CD4-positive, alpha-beta T cell (primary cell): ENCODE measurements around the gene MFSD12. TPM values are rescaled to one million over a fixed set of nuclear protein-coding genes. Genes with fewer than 3 reads are reported as not detected.

ENCODE experiments used
- ATAC-seq: fragments of 200-7000 bp; cut with Tn5 transposase; one replicate; pipeline ENCODE4 v1.10.0; 2022; ENCODE audit warnings: mild to moderate bottlenecking; ENCODE audit not compliant: poor library complexity
- CTCF ChIA-PET: fragments of 350-600 bp; sonication (Branson Sonifier 250); formaldehyde crosslinking; loops from one replicate; lab custom pipeline; 2021; ENCODE audit warnings: antibody characterized with exemption, inconsistent platforms; lab: Charles Lee
- POLR2A ChIA-PET: fragments of 350-600 bp; sonication (Branson Sonifier 250); formaldehyde crosslinking; loops from one replicate; lab custom pipeline; 2021; ENCODE audit warnings: antibody characterized with exemption, inconsistent platforms; lab: Charles Lee
- DNase-seq, 14 experiments: peaks; one replicate each; pipeline ENCODE4 v3.0.0-alpha.2; 2013 to 2020; ENCODE audit warnings: mixed read lengths in 2 of 14
- H3K27ac ChIP-seq, 2 donors: one replicate each; pipeline versions ENCODE4 v1.5.1 to v1.7.0; 2013; ENCODE audit warnings: low read length in 2 of 2, low read depth in 1 of 2, mild to moderate bottlenecking in 1 of 2
- H3K27me3 ChIP-seq, 2 experiments: 1 replicate in 1 of 2; 2 replicates in 1 of 2; pipeline versions ENCODE4 v1.6.1 to v1.7.0; 2013; ENCODE audit warnings: low read length in 2 of 2, control low read depth in 1 of 2, mild to moderate bottlenecking in 1 of 2, moderate library complexity in 1 of 2; ENCODE audit not compliant: insufficient read depth in 2 of 2, control insufficient read depth in 1 of 2
- H3K36me3 ChIP-seq: one replicate; pipeline ENCODE4 v1.6.1; 2013; ENCODE audit warnings: low read length, control low read depth; ENCODE audit not compliant: insufficient read depth
- H3K4me1 ChIP-seq: one replicate; pipeline ENCODE4 v1.6.1; 2013; ENCODE audit warnings: low read length, control low read depth; ENCODE audit not compliant: insufficient read depth
- H3K4me3 ChIP-seq: one replicate; pipeline ENCODE4 v1.5.1; 2013; ENCODE audit warnings: mild to moderate bottlenecking, low read length, moderate library complexity
- H3K9me3 ChIP-seq, 2 experiments: 1 replicate in 1 of 2; 2 replicates in 1 of 2; pipeline versions ENCODE4 v1.6.1 to v1.7.0; 2013; ENCODE audit warnings: low read length in 2 of 2, mild to moderate bottlenecking in 2 of 2, control low read depth in 1 of 2, moderate library complexity in 1 of 2; ENCODE audit not compliant: control insufficient read depth in 1 of 2, insufficient read depth in 1 of 2
- H3K27ac Mint-ChIP-seq: one replicate; pipeline ENCODE4 v1.8.0; 2020; ENCODE audit warnings: mixed read lengths
- H3K27me3 Mint-ChIP-seq: one replicate; pipeline ENCODE4 v1.8.0; 2021; ENCODE audit warnings: mixed read lengths
- H3K36me3 Mint-ChIP-seq: one replicate; pipeline ENCODE4 v1.8.0; 2021; ENCODE audit warnings: low read depth, mixed read lengths
- H3K4me1 Mint-ChIP-seq: one replicate; pipeline ENCODE4 v1.8.0; 2021; ENCODE audit warnings: low read depth, mixed read lengths
- H3K4me3 Mint-ChIP-seq: one replicate; pipeline ENCODE4 v1.8.0; 2020; ENCODE audit warnings: mild to moderate bottlenecking, mixed read lengths
- H3K9me3 Mint-ChIP-seq: one replicate; pipeline ENCODE4 v1.8.0; 2020; ENCODE audit warnings: mixed read lengths
- intact Hi-C, 2 experiments: fragments of 100-400 bp; cut with DNase I in 1 of 2; cut with micrococcal nuclease in 1 of 2; formaldehyde crosslinking; loops; one replicate each; pipeline versions ENCODE4 v1.15.1 to v1.9.0; 2023 to 2025; cut with DNase I, micrococcal nuclease
- total RNA-seq, 174 experiments: library from RNA in 2 of 174; stranded (reverse) in 2 of 174; gene quantifications; one replicate each; pipeline ENCODE4 v1.2.3 and lab custom pipeline; 2021 to 2026
- TF ChIP-seq, protein P1 (sequence below): fragments of 200-600 bp; IDR thresholded peaks from one replicate; pipeline ENCODE4 v1.8.0; 2022; ENCODE audit warnings: antibody characterized with exemption, mild to moderate bottlenecking

Gene MFSD12
- total RNA-seq, 2 experiments from 2014 or later, result 62.5 to 65.0 TPM

DNA sequence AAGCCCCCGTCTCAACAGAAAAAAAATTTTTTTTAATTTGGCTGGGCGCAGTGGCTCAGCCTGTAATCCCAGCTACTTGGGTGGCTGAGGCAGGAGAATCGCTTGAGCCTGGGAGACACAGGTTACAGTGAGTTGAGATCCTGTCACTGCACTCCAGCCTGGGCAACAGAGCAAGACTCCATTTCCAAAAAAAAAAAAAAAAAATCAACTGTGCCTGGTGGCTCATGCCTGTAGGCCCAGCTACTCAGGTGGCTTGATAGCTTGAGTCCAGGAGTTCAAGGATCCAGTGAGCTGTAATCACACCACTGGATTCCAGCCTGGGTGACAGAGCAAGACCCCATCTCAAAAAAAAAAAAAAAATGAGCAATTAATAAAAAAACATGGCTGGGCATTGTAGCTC lies 55.6 kb downstream of the MFSD12 start:
- Mint-ChIP-seq H3K4me3 (no peak overlapping the region), H3K9me3 (no peaks in the 10 kb centered on the region), H3K4me1 (peaks cover 37% of the 10 kb centered on the region), H3K27ac (no peak overlapping the region), H3K36me3 (peaks cover 21% of the 10 kb centered on the region), H3K27me3 (no peaks in the 10 kb centered on the region)
- ChIA-PET POLR2A (interaction anchor here (0.6 to 1.4 kb wide), 3 partner anchors 43 to 317 kb away, joined by 3 to 5 read pairs (median 3); no protein-coding TSS in a partner anchor), CTCF (no interaction called here)
- Histone ChIP-seq H3K27me3 (no peaks in the 10 kb centered on the region), H3K27ac (no peak overlapping the region), H3K4me3 (no peak overlapping the region), H3K4me1 (peaks cover 45% of the 10 kb centered on the region), H3K36me3 (peaks cover 3% of the 10 kb centered on the region), H3K9me3 (no peaks in the 10 kb centered on the region)
- TF ChIP-seq, protein P1, sequence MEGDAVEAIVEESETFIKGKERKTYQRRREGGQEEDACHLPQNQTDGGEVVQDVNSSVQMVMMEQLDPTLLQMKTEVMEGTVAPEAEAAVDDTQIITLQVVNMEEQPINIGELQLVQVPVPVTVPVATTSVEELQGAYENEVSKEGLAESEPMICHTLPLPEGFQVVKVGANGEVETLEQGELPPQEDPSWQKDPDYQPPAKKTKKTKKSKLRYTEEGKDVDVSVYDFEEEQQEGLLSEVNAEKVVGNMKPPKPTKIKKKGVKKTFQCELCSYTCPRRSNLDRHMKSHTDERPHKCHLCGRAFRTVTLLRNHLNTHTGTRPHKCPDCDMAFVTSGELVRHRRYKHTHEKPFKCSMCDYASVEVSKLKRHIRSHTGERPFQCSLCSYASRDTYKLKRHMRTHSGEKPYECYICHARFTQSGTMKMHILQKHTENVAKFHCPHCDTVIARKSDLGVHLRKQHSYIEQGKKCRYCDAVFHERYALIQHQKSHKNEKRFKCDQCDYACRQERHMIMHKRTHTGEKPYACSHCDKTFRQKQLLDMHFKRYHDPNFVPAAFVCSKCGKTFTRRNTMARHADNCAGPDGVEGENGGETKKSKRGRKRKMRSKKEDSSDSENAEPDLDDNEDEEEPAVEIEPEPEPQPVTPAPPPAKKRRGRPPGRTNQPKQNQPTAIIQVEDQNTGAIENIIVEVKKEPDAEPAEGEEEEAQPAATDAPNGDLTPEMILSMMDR, result no peak
- intact Hi-C loops, result loop anchor here (5.0 to 10.0 kb wide), 3 partner anchors 69 to 447 kb away; partner anchors contain the start of gene TLE5 (in 1 of the 2)
- DNase-seq, result no peak
- ATAC-seq, result no peak

- no peaks in the 10 kb centered on the region for H3K9me3 ChIP-seq
- intact Hi-C loops, result loop anchor here (5.0 to 10.0 kb wide), 3 partner anchors 68 to 446 kb away; partner anchors contain the start of gene TLE5 (in 1 of the 2)
- no peaks in the 10 kb centered on the region for H3K27me3 Mint-ChIP-seq
- peak within 1 kb of the TSS; percentile 85 to 97 for H3K27ac ChIP-seq
- CTCF ChIA-PET, result interaction anchor here (1.2 kb wide), 1 partner anchor 15 kb away, joined by 3 read pairs; no protein-coding TSS in a partner anchor
- H3K4me3 Mint-ChIP-seq, result peak within 1 kb of the TSS; percentile 84
- POLR2A ChIA-PET, result interaction anchor here (0.7 to 2.1 kb wide), 7 partner anchors 15 to 187 kb away, joined by 3 to 10 read pairs (median 4); partner anchors contain the start of gene TEKTIP1
- ATAC-seq (peak; percentile 85), DNase-seq (peak; percentile 93 to 98 (median 95))
- H3K36me3 ChIP-seq, result peaks cover 10% of the 10 kb centered on the region
- H3K27me3 ChIP-seq, result no peaks in the 10 kb centered on the region
- H3K4me1 Mint-ChIP-seq, result peaks cover 31% of the 10 kb centered on the region
- H3K9me3 Mint-ChIP-seq, result no peaks in the 10 kb centered on the region
- TF ChIP-seq, protein P1, result no peak
- peak within 1 kb of the TSS; percentile 85 for H3K27ac Mint-ChIP-seq
- peak within 1 kb of the TSS; percentile 98 for H3K4me3 ChIP-seq
- peaks cover 41% of the 10 kb centered on the region for H3K4me1 ChIP-seq
- peaks cover 18% of the 10 kb centered on the region for H3K36me3 Mint-ChIP-seq
Observed at GRCh38 chr19:3500429-3501101, 56.8 kb downstream of the MFSD12 start, which contains the start of gene DOHH. DOHH (minus strand) TSS chr19:3500674; CDS start chr19:3496814, 3,860 bp downstream.

GRCh38 chr19:3499738-3500428 lies 57.5 kb downstream of the MFSD12 start:
- H3K4me3 ChIP-seq, result peak overlapping the region; percentile 98

More at GRCh38 chr19:3499738-3500428, 57.5 kb downstream of the MFSD12 start:
- TF ChIP-seq, protein P1, result no peak
- ATAC-seq, result no peak
- H3K4me3 Mint-ChIP-seq, result peak overlapping the region; percentile 84
- Histone ChIP-seq H3K27ac (peak overlapping the region; percentile 85 to 97), H3K9me3 (no peaks in the 10 kb centered on the region), H3K4me1 (peaks cover 35% of the 10 kb centered on the region), H3K27me3 (no peaks in the 10 kb centered on the region), H3K36me3 (peaks cover 14% of the 10 kb centered on the region)
- peak overlapping the region; percentile 85 for H3K27ac Mint-ChIP-seq
- intact Hi-C loops, result loop anchor here (5.0 to 10.0 kb wide), 3 partner anchors 68 to 445 kb away; partner anchors contain the start of gene TLE5 (in 1 of the 2)
- H3K9me3 Mint-ChIP-seq, result no peaks in the 10 kb centered on the region
- H3K36me3 Mint-ChIP-seq, result peaks cover 23% of the 10 kb centered on the region
- no peaks in the 10 kb centered on the region for H3K27me3 Mint-ChIP-seq
- ChIA-PET CTCF (interaction anchor here (0.5 to 1.3 kb wide), 3 partner anchors 15 to 71 kb away, joined by 3 to 4 read pairs (median 3); no protein-coding TSS in a partner anchor), POLR2A (interaction anchor here (0.8 to 2.1 kb wide), 3 partner anchors 15 to 188 kb away, joined by 3 to 10 read pairs (median 4); no protein-coding TSS in a partner anchor)
- DNase-seq, result no peak
- peaks cover 28% of the 10 kb centered on the region for H3K4me1 Mint-ChIP-seq
